Measurements from ENCODE around the gene GTF2A2.

GRCh38 chr15:59694779-59695178 lies 37.5 kb upstream of the GTF2A2 start:
- TF ChIP-seq CTCF (IDR thresholded peaks at IDR 0.05) (no peak), EZH2 (IDR thresholded peaks at IDR 0.05) (no peak), EZH2phosphoT487 (IDR thresholded peaks at IDR 0.05) (no peak)

All from neural progenitor cell (in vitro differentiated cells).